Spinal cord (tissue), 10 donors: ENCODE results near the gene SMIM30. TPM values are rescaled to one million over a fixed set of nuclear protein-coding genes. Genes with fewer than 3 reads are reported as not detected.
"Not testable (repeated sequence)": the region's sequence is repeated elsewhere in the genome, so short reads cannot be mapped to it uniquely, and the experiment has no call there.

Experiments
- DNase-seq, 6 donors: peaks; one replicate each; pipeline versions ENCODE4 v3.0.0 to v3.0.0-alpha.2; 2013 to 2015; ENCODE audit warnings: low spot score in 6 of 6, low read depth in 4 of 6
- H3K27ac ChIP-seq: one replicate; pipeline ENCODE4 v1.5.1; 2013; ENCODE audit warnings: low read depth, low read length, control low read depth
- H3K27me3 ChIP-seq: one replicate; pipeline ENCODE4 v1.6.1; 2013; ENCODE audit warnings: low read length; ENCODE audit not compliant: control insufficient read depth, insufficient read depth
- H3K36me3 ChIP-seq: one replicate; pipeline ENCODE4 v1.6.1; 2013; ENCODE audit warnings: low read length; ENCODE audit not compliant: control insufficient read depth, insufficient read depth
- H3K4me1 ChIP-seq: one replicate; pipeline ENCODE4 v1.6.1; 2013; ENCODE audit warnings: low read length; ENCODE audit not compliant: control insufficient read depth, insufficient read depth
- H3K4me3 ChIP-seq: one replicate; pipeline ENCODE4 v1.5.1; 2013; ENCODE audit warnings: low read depth, low read length, control low read depth
- H3K9me3 ChIP-seq: one replicate; pipeline ENCODE4 v1.6.1; 2013; ENCODE audit warnings: low read length; ENCODE audit not compliant: control insufficient read depth, insufficient read depth
- WGBS: methylation state at CpG from one replicate; pipeline ENCODE4 v1.1.5; 2013; ENCODE audit warnings: missing lambda C conversion rate; ENCODE audit not compliant: insufficient coverage; 5-methylcytosine and 5-hydroxymethylcytosine counted together
- long read RNA-seq, 4 donors: transcript quantifications; one replicate each; lab custom pipeline, GENCODE V29; 2026
- polyA plus RNA-seq, 2 donors: library from polyadenylated mRNA; unstranded; fragments of 120-200 nt; gene quantifications; one replicate each; pipeline ENCODE4 v1.2.1, GENCODE V29; 2013; ENCODE audit not compliant: insufficient read length in 2 of 2
- total RNA-seq, 2 donors: library from RNA; depleted of rRNA in 1 of 2; stranded (reverse); fragments of 120-200 nt in 1 of 2; fragments of >200 nt in 1 of 2; gene quantifications; one replicate each; pipeline versions ENCODE4 v1.2.3 to v1.2.4, GENCODE V29; 2013 to 2014
- donor health status: healthy.

SMIM30 gene
- total RNA-seq (10 to 100 TPM; 57.9 to 78.7 TPM), polyA plus RNA-seq (10 to 100 TPM; 54.8 to 74.5 TPM)
- long read RNA-seq, donor 1, transcript SMIM30-202 (2 exons, 818 nt), result minor isoform, 14 of 56 reads
- long read RNA-seq, donor 1, transcript SMIM30-201 (3 exons, 1,070 nt), result major isoform, 41 of 56 reads
- long read RNA-seq, donor 1, partial matches to known transcripts, result 0 of 56 reads
- long read RNA-seq, donor 1, other reads (novel, unspliced or antisense), result 0 of 56 reads
- long read RNA-seq, donor 2, transcript SMIM30-201 (3 exons, 1,070 nt), result major isoform, 18 of 25 reads
- long read RNA-seq, donor 2, transcript SMIM30-202 (2 exons, 818 nt), result minor isoform, 5 of 25 reads
- long read RNA-seq, donor 2, partial matches to known transcripts, result 0 of 25 reads
- long read RNA-seq, donor 2, other reads (novel, unspliced or antisense), result 0 of 25 reads
- long read RNA-seq, donor 3, transcript SMIM30-201 (3 exons, 1,070 nt), result major isoform, 24 of 29 reads
- long read RNA-seq, donor 3, partial matches to known transcripts, result 0 of 29 reads
- long read RNA-seq, donor 3, other reads (novel, unspliced or antisense), result 0 of 29 reads
- long read RNA-seq, donor 4, transcript SMIM30-201 (3 exons, 1,070 nt), result major isoform, 97 of 126 reads
- long read RNA-seq, donor 4, transcript SMIM30-202 (2 exons, 818 nt), result minor isoform, 18 of 126 reads
- long read RNA-seq, donor 4, transcript SMIM30-204 (3 exons, 962 nt), result minor isoform, 11 of 126 reads
- long read RNA-seq, donor 4, partial matches to known transcripts, result 0 of 126 reads
- long read RNA-seq, donor 4, other reads (novel, unspliced or antisense), result 0 of 126 reads

- no peaks in the 10 kb centered on the region for H3K4me1 ChIP-seq
- 0% methylated on average over 6 of the region's 35 CpGs for WGBS
- no peaks in the 10 kb centered on the region for H3K36me3 ChIP-seq
- H3K9me3 ChIP-seq, result no peaks in the 10 kb centered on the region
- H3K4me3 ChIP-seq, result peak within 1 kb of the TSS; percentile 82
- H3K27me3 ChIP-seq, result no peaks in the 10 kb centered on the region
- peak within 1 kb of the TSS; percentile 27 for H3K27ac ChIP-seq
- DNase-seq, result peak; percentile 77 to 98 (median 87)
Observed at GRCh38 chr7:113118074-113118959, at the start of gene SMIM30. Gene SMIM30, minus strand, starts transcription at chr7:113118554. Its CDS starts 976 bp downstream, at chr7:113117578.

GRCh38 chr7:113166176-113166575 is 47.8 kb upstream of the SMIM30 start:
- H3K27me3 ChIP-seq, H3K4me1 ChIP-seq, H3K36me3 ChIP-seq, H3K27ac ChIP-seq, H3K4me3 ChIP-seq, H3K9me3 ChIP-seq, DNase-seq: not testable (repeated sequence)
- WGBS, result no CpG with 5 or more reads among the region's 1 CpG

- Histone ChIP-seq H3K4me1 (no peaks in the 10 kb centered on the region), H3K36me3 (no peaks in the 10 kb centered on the region), H3K27me3 (no peaks in the 10 kb centered on the region), H3K4me3 (no peak overlapping the region), H3K9me3 (no peaks in the 10 kb centered on the region), H3K27ac (no peak overlapping the region)
- 86% methylated on average over 2 of the region's 2 CpGs for WGBS
- DNase-seq, result no peak
Observed at GRCh38 chr7:113161050-113161449, 42.7 kb upstream of the SMIM30 start.

GRCh38 chr7:113159746-113160339 is 41.5 kb upstream of the SMIM30 start:
- Histone ChIP-seq H3K9me3 (no peaks in the 10 kb centered on the region), H3K4me1 (no peaks in the 10 kb centered on the region), H3K36me3 (no peaks in the 10 kb centered on the region), H3K4me3 (no peak overlapping the region), H3K27ac (no peak overlapping the region), H3K27me3 (no peaks in the 10 kb centered on the region)
- 79% methylated on average over 2 of the region's 5 CpGs for WGBS
- DNase-seq, result peak in 2 of 6 donors; percentile 26 to 50

GRCh38 chr7:113158756-113159155 is 40.4 kb upstream of the SMIM30 start:
- Histone ChIP-seq H3K4me1 (no peaks in the 10 kb centered on the region), H3K27ac (no peak overlapping the region), H3K4me3 (no peak overlapping the region), H3K36me3 (no peaks in the 10 kb centered on the region), H3K9me3 (no peaks in the 10 kb centered on the region), H3K27me3 (no peaks in the 10 kb centered on the region)
- no peak for DNase-seq
- 17% methylated on average over 1 of the region's 2 CpGs for WGBS

- H3K36me3 ChIP-seq, result no peaks in the 10 kb centered on the region
- H3K27me3 ChIP-seq, result no peaks in the 10 kb centered on the region
- WGBS, result no CpG with 5 or more reads among the region's 3 CpGs
- no peaks in the 10 kb centered on the region for H3K4me1 ChIP-seq
- no peak overlapping the region for H3K4me3 ChIP-seq
- DNase-seq, result no peak
- H3K27ac ChIP-seq, result no peak overlapping the region
- H3K9me3 ChIP-seq, result no peaks in the 10 kb centered on the region
Observed at GRCh38 chr7:113154117-113154516, 35.8 kb upstream of the SMIM30 start.

- no peak for DNase-seq
- H3K36me3 ChIP-seq, result no peaks in the 10 kb centered on the region
- H3K4me3 ChIP-seq, result no peak overlapping the region
- H3K27me3 ChIP-seq, result no peaks in the 10 kb centered on the region
- no CpG with 5 or more reads among the region's 1 CpG for WGBS
- no peak overlapping the region for H3K27ac ChIP-seq
- H3K4me1 ChIP-seq, result no peaks in the 10 kb centered on the region
- no peaks in the 10 kb centered on the region for H3K9me3 ChIP-seq
Observed at GRCh38 chr7:113144817-113145216, 26.5 kb upstream of the SMIM30 start.

GRCh38 chr7:113143486-113144257 is 25.3 kb upstream of the SMIM30 start:
- no peak overlapping the region for H3K27ac ChIP-seq
- no peak for DNase-seq

More at GRCh38 chr7:113143486-113144257, 25.3 kb upstream of the SMIM30 start:
- Histone ChIP-seq H3K27me3 (no peaks in the 10 kb centered on the region), H3K36me3 (no peaks in the 10 kb centered on the region), H3K9me3 (no peaks in the 10 kb centered on the region), H3K4me3 (no peak overlapping the region), H3K4me1 (no peaks in the 10 kb centered on the region)
- no CpG with 5 or more reads among the region's 2 CpGs for WGBS
